Stimulated activated CD4-positive, alpha-beta T cell treated with anti-CD3 and anti-CD28 coated beads, Interleukin-1b, Interleukin-23, amount 100 ng/mL, for 48 hours (primary cell): ENCODE data around the gene SLC25A30.
"Not testable (repeated sequence)": the region's sequence is repeated elsewhere in the genome, so short reads cannot be mapped to it uniquely, and the experiment has no call there.

ENCODE experiments used
- DNase-seq: peaks from one replicate; pipeline ENCODE4 v3.0.0-alpha.2; 2020

The SLC25A30 gene

GRCh38 chr13:45362939-45363338 lies 55.2 kb downstream of the SLC25A30 start:
- DNase-seq, result no peak

DNA sequence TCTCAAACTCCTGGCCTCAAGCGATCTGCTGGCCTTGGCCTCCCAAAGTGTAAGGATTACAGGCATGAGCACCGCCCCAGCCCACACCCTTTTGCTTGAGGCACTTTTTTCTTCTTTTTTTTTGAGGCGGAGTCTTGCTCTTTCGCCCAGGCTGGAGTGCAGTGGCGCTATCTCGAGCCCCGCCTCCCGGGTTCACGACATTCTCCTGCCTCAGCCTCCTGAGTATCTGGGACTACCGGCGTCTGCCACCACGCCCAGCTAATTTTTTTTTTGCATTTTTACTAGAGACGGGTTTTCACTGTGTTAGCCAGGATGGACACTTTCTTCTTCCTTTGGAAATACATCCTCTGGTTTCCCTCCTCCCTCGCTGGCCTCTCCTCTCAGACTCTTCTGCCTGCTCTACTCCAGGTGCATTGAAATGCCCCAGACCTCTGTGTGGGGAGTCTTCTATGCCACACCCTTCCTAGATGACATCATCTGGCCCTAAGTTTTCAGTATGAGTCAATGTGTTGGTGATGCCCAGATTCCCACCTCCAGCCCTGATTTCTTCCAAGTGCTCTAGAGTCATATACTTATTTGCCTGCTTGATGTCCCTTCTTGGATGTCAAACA lies 56.5 kb downstream of the SLC25A30 start:
- no peak for DNase-seq

- DNase-seq, result no peak
Observed at GRCh38 chr13:45356966-45357672, 61.1 kb downstream of the SLC25A30 start.

DNA sequence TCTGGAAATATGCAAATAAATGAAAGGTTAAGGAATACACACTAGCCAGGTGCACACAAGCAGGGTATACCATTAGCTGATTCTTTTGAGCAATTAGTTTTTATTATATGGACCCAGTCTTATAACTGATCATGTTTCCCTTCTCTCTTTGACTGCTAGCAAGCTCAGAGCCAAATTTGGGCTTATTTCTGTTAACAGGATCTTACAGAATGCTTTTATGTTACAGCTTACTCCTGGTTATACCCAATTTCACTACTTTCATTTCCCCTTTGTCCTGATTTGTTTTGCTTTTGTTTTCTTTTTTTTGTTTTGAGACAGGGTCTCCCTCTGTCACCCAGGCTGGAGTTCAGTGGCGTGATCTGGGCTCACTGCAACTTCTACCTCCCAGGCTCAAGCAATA lies 64.3 kb downstream of the SLC25A30 start:
- DNase-seq, result no peak

DNA sequence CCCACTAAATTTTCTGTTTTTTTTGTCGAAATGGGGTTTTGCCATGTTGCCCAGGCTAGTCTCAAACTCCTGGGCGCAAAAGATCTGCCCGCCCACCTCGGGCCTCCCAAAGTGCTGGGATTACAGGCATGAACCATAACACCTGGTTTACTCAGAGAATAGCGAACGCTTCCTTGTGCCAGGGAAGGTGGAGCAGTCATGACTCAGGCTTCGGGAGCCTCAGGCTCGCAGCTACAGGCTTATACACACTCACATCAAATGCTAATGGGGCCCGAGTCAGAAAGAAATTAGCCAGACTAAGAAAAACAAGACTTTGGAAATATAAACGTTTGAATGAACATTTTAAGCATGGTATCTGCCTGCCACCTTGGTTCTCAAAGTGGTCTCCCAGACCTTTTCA lies 66.1 kb downstream of the SLC25A30 start:
- DNase-seq, result no peak

DNA sequence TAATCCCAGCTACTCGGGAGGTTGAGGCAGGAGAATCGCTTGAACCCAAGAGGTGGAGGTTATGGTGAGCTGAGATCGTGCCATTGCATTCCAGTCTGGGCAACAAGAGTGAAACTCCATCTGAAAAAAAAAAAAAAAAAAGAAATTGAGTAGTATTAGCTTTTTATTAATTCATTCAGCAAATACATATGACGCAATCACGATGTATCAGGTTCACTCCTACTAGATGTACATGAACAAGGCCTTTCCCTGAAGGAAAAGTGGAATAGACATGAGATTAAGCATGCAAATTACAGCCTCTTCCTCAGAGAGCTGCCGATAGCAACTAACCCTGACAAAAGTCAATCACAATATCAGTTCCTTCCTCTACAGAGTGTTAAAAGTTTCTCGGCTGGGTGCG lies 68.0 kb downstream of the SLC25A30 start:
- no peak for DNase-seq

GRCh38 chr13:45349438-45349837 lies 68.7 kb downstream of the SLC25A30 start:
- no peak for DNase-seq

DNA sequence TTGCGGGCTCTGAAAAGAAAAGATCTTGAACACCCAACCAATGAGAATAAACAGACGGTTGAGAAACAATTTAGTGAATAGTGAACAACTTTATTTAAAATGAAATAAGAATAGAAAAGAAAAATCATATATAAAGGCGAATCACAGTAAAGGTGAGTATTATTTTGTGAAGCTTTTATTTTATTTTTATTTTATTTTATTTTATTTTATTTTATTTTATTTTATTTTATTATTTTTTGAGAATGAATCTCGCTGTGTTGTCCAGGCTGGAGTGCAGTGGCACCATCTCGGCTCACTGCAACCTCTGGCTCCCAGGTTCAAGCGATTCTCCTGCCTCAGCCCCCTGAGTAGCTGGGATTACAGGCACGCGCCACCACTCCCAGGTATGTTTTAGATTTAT lies 74.1 kb downstream of the SLC25A30 start:
- DNase-seq, result not testable (repeated sequence)
